Stimulated activated CD8-positive, alpha-beta memory T cell treated with anti-CD3 and anti-CD28 coated beads, Interleukin-12 subunit alpha, Interleukin-12 subunit beta, amount 100 ng/mL, for 24 hours (primary cell): ENCODE results near the gene MMP21.

Experiments
- DNase-seq: peaks from one replicate; pipeline ENCODE4 v3.0.0-alpha.2; 2020; ENCODE audit errors: extremely low read depth

MMP21 gene

DNA sequence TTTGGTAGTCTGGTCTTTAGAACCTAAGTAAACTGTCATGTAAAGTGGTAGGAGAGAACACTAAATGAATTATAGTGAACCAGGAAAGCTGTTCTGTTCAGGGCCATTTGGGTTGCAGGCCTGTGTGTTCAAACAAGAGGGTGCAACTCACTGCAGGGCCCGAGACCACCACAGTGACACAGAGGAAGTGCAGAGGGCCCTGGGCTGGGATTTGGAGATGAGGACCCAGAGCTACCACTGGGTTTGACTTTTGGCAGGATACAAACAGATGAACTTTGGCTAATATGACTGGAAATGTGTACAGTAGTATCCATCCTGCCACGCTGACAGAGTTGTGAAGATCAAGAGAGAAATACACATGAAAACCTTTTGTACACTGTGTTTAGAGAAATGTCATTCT is 9.8 kb downstream of the MMP21 start:
- DNase-seq, result no peak

DNA sequence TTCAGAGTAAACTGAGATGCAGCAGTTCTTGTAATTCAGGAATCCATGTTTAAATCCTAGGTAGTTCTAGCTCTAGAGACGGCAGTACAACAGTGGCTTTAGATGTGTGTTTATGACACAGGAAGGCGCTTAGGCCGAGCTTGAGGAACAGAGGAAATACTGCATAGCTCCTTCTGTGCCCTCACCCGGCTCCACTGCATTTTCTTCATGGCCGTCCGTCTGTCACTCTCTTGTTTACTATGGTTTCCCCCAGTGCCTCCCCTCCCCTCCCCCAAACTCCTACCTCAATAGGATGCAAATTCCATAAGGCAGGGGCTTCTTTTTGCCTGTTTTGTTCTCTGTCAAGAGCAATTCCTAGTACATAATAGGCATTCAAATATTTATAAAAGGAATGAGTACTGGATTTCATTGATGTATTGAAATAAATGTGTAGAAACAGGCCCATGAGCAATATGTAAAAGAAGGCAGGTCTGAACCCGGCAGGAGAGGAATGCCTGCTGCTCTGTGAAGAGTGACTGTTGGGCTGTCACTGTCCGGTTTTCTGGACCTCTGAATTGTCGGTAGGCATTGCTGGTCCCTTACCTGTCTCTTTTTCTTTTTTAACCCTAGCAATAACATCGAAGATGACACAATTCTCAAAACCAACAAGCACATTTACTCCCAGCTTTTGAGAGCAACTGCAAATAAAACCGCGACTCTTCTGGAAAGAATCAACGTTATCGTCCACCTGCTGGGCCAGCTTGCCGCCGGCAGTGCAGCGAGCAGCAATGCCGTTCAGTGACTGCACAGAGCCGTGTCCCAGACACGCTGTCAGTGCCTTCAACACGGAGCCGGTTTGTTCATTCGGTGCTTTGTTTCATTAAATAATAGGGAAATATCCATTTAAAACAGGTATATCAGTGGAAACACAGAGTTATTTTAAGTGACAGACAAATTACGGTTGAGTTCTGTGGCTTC is 12.7 kb downstream of the MMP21 start:
- DNase-seq, result no peak

DNA sequence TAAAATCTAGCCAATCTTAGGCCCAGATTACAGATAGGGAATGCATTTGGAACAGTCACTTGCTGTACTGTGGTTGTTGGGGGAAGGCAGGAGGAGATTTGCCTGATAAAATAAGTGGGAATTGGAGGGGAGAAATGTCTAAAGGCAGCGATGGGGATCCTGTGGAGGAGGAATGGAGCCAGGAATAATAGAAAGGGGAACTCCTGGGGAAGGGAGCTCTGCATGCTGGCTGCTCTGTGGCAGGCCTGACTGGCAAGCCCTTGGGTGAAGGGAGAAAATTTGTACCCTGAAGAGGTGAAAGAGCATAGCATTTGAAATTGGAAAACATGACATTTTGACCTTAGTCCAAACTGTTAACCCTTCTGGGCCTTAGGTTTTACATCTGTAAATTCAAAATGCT is 13.7 kb downstream of the MMP21 start:
- DNase-seq, result no peak

DNA sequence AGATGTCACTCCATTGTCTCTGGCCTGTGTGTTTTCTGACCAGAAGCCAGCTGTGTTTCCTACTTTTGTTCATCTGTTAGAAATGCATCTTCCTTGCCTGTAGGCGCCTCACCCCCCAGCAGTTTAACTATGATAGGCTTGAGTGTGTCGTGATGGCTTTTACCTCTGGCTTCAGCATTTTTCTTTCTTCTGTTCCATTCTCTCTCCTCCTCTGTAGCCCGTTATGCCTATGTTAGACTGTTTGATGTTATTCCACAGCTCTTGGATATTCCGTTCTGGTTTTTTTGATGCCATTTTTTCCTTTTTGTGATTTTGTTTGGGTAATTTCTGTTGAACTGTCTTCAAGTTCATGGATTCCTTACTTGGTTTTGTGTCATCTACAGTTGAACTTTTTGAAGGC is 17.9 kb downstream of the MMP21 start:
- no peak for DNase-seq

DNA sequence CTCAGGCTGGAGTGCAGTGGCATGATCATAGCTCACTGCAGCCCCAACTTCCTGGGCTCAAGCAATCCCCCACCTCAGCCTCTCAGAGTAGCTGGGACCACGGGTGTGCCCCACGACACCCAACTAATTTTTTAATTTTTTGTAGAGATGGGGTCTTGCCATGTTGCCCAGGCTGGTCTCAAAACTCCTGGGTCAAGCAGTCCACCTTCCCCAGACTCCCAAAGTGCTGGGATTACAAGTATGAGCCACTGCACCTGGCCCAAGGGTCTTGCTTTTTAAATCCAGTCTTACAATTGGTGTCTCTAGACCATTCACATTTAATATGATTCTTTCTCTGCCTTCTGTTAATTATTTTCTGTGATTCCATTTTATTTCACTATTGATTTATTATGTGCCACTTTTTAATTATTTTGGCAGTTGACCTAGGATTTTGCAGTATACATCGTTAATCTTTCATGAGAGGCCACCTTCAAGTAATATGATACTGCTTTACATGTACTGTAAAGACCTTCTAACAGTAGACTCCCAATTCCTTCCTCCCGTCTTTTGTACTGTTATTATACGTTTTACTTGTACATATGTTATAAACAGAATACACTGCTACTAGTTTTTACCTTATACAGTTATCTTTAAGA is 18.7 kb downstream of the MMP21 start:
- DNase-seq, result no peak

DNA sequence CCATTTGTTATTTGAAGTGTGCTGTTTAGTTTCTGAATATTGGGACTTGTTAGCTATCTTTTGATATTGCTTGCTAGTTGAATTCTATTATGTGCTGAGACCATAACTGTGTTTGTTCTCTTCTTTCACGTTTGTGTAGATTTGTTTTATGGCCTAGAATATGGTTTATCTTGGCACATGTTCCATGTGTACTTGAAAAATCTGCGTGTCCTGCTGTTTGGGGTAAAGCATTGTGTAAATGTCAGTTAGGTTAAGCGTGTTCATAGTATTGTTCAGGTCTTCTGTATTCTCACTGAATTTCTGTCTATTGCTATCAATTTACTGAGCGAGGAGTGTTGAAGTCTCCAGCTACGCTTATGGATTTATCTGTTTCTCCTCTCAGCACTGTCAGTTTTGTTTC is 19.4 kb downstream of the MMP21 start:
- no peak for DNase-seq

DNA sequence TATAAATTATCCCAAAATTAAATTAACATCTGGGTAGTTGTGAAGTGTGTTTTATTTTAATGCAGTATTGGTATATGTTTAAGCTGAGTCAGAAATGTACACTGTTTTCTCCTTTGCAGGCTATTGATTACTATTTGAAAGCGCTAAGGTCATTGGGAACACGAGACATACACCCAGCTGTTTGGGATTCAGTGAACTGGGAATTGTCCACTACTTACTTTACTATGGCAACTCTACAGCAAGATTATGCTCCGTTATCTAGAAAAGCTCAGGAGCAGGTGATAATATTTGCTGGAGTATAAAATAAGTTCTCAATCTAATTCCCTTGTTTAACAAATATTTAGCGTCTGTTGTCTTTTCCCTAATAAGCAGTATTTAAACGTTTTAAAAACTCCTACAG is 28.2 kb downstream of the MMP21 start:
- DNase-seq, result no peak

DNA sequence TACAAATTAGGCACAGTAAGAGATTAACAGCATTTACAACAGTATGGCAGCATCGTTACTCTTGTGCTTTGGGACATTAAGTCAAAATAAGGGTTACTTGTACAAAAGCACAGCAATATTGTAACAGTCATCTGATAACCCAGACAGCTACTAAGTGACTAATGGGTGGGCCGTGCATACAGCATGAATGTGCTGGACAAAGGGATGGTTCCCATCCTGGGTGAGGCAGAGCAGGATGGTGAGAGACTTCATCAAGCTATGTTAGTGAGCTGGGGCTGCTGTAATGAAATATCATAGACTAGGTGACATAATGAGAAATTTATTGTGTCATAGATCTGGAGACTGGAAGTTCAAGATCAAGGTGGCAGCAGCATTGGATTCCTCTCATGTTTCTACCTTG is 30.7 kb downstream of the MMP21 start:
- DNase-seq, result no peak

DNA sequence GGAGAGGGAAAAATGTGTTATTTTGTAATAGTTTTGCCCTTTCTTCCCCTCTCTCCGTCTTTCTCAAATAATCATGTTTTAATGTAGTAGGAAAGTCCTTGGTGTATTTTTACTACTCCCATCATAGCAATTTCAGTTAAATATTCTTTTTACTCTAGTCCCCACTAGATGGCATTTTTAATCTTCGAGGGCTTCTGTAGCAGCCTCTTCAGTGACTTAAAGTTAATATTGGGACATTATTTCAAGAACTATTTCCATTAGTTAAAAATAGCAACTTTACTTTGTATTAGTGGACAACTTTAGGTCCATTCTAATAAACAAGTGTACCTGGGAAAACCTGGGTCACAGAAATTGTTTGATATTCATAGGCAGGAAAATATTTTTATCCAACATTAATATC is 33.2 kb downstream of the MMP21 start:
- DNase-seq, result no peak

DNA sequence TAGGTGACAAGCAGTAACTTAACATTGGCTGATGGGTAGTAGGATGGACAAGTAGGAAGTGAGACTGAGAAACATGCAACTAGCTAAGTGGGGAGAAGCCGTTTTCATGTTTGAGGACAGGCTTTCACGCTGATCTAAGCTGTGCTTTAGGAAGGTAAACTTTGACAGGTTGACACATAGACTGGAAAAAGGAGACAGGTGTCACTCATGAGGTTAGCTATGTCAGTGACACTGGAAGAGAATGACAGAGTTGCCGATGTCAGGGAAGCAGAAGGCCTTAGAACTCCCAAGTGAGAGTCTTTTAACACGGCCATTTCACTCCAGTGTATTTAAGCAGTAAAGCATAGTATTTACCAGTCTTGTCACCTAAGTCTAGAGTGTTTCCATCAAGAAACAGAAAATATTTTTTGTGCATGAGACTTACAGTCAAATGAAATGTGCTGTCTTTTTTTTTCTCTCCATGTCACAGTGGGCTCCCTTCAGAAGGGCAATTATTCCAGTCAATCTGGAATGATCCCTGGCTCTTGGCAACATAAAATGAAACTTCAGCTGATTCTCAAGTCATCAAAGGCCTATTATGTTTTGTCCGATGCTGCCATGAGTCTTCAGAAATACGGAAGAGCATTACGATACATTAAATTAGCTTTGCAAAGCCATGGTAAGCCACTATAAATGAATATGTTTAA is 35.5 kb downstream of the MMP21 start:
- DNase-seq, result no peak

DNA sequence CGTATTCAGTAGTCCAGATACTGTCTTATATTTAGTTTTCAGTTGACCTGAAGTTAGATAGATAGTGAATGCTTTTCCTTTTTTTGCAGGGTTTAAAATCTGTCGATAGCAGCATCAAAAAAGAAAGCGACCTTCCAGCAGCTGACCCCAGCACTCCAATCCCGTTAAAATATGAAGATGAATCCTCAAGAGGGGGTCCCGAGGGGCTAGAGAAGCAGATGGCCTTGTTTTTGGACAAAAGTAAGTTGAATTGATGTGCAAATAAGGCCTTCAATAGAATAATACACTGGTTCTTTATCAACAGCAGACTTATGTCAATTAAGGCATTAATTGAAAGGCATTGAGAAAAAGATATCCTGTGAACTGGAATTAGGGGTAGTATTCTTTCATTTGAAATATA is 37.4 kb downstream of the MMP21 start:
- DNase-seq, result no peak

DNA sequence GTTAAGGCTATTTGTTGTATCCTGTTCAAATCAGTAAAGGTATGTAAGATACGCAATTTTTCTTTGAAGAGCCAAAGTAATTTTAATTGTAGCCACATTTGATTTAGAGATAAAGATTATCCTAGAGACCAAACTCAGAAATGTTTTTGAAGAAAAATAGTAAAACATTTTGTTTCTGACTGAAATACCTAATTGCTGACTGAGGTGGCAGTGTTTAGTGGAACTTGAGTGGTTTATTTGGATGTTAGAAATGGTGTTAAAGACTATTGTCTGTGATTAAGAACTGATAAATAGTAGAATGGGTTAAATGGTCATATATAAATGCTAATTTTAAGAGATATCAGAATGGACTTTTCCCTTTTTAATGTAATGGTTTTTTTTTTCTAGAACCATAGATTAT is 40.8 kb downstream of the MMP21 start:
- no peak for DNase-seq

DNA sequence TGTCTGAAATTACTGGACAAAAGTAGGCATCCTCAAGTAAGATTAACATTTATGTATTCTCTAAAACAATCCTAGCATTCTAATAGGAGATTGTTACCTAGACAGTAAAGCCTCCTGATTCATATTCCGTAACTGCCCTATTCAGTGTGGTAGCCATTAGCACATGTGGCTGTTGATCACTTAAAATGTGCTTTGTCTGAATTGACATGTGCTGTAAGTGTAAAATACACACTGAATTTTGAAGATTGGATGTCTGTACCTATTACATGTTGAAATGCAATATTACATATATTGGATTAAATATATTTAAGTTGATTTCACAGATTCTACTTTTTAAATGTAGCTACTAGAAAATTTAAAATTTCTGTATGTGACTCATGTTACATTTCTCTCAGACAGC is 41.5 kb downstream of the MMP21 start:
- DNase-seq, result no peak

DNA sequence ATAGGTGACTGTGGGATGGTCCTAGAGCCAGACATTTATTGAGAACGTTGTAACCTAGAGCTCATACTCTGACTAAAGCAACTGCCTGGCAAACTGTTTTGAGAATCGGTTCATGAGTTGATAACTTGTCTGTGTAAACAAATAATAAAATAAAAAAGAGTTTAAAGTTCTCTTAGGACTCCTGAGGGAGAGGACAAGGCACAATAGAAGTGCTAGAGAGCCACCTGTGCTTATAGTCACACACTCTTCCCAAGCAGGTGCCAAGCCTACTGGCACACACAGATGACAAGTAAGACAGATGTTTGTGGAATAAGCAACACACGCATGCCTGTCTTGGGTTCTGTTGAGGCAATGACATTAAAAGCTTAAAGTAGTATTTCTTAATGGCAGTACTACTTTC is 48.2 kb downstream of the MMP21 start:
- no peak for DNase-seq

DNA sequence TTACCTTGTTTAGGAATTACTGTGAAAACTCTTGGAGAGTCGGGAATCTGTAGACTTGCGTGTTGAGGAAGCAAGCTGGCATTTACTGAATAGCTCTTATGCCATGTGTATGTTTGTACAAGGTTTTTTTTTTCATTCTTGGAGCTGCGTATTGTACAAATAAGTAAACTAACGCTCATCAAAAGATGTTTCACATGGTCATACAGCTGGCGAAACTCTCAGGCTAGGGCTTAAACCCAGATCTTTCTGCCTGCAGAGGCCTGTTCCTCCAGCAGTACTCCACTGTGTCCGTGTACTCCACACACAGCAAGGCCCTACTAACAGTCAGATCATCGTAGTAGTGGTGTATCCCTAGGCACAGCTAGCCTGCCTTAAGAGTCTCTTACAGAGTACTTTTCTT is 48.7 kb downstream of the MMP21 start:
- no peak for DNase-seq

DNA sequence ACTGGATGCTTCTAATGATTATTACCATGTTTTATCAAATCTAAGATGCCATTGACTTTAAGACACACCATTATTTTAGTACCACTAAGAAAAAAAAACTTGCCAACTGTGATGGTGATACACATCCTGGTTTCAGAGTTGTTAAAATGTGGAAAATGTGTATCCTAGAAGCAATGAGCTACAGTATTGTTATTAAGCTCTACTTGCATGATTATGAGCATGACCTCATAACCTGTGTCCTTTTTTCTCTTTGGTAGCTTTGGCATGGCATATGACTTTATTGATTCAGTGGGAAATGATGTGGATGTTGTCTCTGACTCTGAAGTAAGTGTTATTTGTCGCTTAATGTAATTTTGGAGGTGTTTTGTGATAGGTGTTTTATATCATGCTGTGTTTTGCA is 52.8 kb downstream of the MMP21 start:
- DNase-seq, result no peak

DNA sequence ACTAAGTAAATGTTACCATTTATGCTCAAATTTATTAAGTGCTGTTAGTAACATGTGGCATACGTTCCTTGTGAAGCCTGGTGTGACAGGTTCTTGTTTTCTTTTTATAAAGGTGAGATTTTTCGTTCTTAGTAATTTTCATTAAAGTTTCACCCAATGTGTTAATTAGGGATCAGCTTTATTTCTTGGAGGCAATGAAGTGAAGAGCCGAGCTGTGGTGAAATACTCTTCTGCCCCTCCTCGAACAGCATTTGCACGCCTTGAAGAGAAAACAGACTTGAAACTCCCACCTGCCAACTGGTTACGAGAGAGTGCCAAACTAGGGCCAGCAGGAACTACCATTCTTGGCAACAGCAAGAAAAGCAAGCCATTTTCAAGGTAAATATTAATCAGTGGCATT is 54.6 kb downstream of the MMP21 start:
- no peak for DNase-seq

DNA sequence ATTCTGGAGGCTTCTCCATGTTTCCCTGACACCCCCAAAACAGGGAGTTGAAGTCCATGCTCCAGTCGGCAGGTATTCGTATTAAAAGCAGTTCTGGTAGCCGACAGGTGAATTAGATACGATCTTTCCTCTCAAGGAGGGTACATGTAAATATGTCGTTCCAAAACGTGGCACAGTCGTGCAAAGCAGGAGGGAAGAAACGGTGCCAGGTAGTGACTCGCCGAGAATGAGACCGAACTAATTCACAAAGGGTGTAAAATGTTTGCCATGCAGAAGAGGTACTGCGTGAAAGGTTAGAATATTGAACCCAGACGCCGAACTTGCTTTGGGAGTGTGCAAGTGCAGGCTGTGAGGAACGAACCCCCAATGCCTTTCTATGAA is 55.6 kb downstream of the MMP21 start:
- DNase-seq, result no peak

DNA sequence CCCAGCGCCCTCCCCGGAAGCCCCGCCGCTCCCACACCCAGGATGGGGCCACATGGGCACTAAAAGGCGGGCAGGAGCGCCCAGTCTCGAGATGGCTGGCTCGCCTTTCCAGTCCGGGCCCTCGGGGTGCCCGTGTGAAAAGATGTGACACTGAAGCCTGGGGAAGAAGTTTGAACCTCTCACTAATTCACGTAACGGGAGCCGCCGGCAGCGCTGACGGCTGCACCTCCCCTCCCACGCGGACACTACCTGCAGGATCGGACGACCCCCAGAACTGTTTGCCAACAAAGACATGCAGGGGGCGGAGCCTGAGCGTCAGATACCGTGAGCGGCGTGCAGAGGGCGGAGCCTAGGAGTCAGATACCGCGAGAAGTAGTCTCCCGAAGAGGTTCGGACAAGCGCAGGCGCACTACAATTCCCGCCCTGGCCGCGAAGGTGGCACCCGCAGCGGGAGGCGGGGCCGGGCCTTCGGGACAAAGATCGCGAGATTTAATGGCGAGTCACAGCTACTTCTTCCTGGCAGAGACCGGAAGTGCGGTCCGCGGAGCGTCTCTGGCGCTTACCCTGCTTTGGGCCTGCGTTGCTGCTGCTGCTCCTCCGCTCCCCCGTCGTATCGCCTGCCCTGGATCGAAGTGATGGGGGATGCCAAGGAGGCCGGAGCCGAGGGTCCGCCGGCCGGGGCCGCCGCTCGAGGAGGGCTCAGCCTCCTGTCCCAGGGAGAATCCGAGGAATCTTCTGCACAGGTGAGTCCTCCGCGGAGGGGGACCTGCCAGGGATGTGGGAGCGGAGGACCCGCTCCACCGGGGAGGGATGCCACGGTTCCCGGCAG is 56.2 kb downstream of the MMP21 start, which contains the start of gene EDRF1:
Gene EDRF1 (plus strand): TSS at position 537 of the 829 bp plus-strand sequence. CDS start 99 bp downstream, at position 636.
- peak; percentile 98 for DNase-seq
